Ishikawa (cell line): Measurements from ENCODE around the gene C12orf57.

Experiments used
- CEBPB ChIP-seq: IDR thresholded peaks from 2 replicates; pipeline ENCODE4 v1.6.1; 2012
- CREB1 ChIP-seq: IDR thresholded peaks from 2 replicates; pipeline ENCODE4 v1.6.1; 2012; ENCODE audit warnings: low read depth
- EGR1 ChIP-seq: IDR thresholded peaks from 2 replicates; pipeline ENCODE4 v1.6.1; 2012
- EP300 ChIP-seq: IDR thresholded peaks from 2 replicates; pipeline ENCODE4 v1.6.1; 2012; ENCODE audit warnings: borderline replicate concordance
- FOXM1 ChIP-seq: IDR thresholded peaks from 2 replicates; pipeline ENCODE4 v1.6.1; 2012; ENCODE audit warnings: low read depth, borderline replicate concordance
- NFIC ChIP-seq: IDR thresholded peaks from 2 replicates; pipeline ENCODE4 v1.6.1; 2012
- RAD21 ChIP-seq: IDR thresholded peaks from 2 replicates; pipeline ENCODE4 v1.6.1; 2012; ENCODE audit warnings: low read depth
- REST ChIP-seq: IDR thresholded peaks from 2 replicates; pipeline ENCODE4 v1.6.1; 2012; ENCODE audit warnings: low read depth, mild to moderate bottlenecking
- TAF1 ChIP-seq: IDR thresholded peaks from 2 replicates; pipeline ENCODE4 v1.6.1; 2012; ENCODE audit warnings: low read depth, mild to moderate bottlenecking
- TCF12 ChIP-seq: IDR thresholded peaks from 2 replicates; pipeline ENCODE4 v1.6.1; 2012; ENCODE audit warnings: low read depth
- TEAD4 ChIP-seq: IDR thresholded peaks from 2 replicates; pipeline ENCODE4 v1.6.1; 2012
- USF1 ChIP-seq: IDR thresholded peaks from 2 replicates; pipeline ENCODE4 v1.6.1; 2012
- YY1 ChIP-seq: IDR thresholded peaks from 2 replicates; pipeline ENCODE4 v1.6.1; 2012; ENCODE audit warnings: low read depth
- ZBTB7A ChIP-seq: IDR thresholded peaks from 2 replicates; pipeline ENCODE4 v1.6.1; 2012; ENCODE audit warnings: low read depth
- TF ChIP-seq, protein P1 (sequence below): IDR thresholded peaks from 2 replicates; pipeline ENCODE4 v1.6.1; 2012

C12orf57 gene

GRCh38 chr12:6916426-6917200 lies 27.2 kb upstream of the C12orf57 start:
- TF ChIP-seq NFIC (no peak), FOXM1 (no peak), TCF12 (no peak), RAD21 (no peak), ZBTB7A (no peak), EP300 (no peak), REST (no peak), CEBPB (no peak), CREB1 (no peak), EGR1 (no peak), TAF1 (no peak), USF1 (no peak), YY1 (no peak), TEAD4 (no peak)
- TF ChIP-seq, protein P1, sequence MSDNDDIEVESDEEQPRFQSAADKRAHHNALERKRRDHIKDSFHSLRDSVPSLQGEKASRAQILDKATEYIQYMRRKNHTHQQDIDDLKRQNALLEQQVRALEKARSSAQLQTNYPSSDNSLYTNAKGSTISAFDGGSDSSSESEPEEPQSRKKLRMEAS = no peak

DNA sequence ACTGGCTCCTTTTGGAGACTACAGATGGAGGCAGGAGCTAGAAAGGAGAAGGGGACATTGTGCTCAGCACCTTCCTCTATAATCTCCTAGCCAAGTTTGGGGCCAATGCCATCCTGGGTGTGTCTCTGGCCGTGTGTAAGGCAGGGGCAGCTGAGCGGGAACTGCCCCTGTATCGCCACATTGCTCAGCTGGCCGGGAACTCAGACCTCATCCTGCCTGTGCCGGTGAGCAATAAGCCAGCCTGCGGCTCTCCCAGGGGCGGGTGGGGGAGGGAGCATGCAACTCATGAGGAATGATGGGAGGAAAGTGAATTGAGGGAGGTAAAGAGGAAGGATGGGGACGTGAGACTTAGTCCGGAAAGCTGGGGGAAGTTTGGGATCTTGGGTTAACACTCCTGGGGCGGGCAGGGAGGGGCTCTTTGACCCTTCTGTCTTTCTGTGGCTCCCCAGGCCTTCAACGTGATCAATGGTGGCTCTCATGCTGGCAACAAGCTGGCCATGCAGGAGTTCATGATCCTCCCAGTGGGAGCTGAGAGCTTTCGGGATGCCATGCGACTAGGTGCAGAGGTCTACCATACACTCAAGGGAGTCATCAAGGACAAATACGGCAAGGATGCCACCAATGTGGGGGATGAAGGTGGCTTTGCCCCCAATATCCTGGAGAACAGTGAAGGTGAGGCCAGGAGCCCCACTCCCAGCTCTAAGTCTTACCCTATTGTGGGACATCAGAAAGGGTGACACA lies 26.2 kb upstream of the C12orf57 start:
- TF ChIP-seq YY1 = no peak

GRCh38 chr12:6919588-6919987 lies 24.2 kb upstream of the C12orf57 start:
- TF ChIP-seq, protein P1 = no peak
- TF ChIP-seq CEBPB (no peak), RAD21 (no peak), USF1 (no peak), REST (no peak), YY1 (no peak), EGR1 (no peak), FOXM1 (no peak), CREB1 (no peak), TCF12 (no peak), EP300 (no peak), TAF1 (no peak), TEAD4 (no peak), ZBTB7A (no peak), NFIC (no peak)

DNA sequence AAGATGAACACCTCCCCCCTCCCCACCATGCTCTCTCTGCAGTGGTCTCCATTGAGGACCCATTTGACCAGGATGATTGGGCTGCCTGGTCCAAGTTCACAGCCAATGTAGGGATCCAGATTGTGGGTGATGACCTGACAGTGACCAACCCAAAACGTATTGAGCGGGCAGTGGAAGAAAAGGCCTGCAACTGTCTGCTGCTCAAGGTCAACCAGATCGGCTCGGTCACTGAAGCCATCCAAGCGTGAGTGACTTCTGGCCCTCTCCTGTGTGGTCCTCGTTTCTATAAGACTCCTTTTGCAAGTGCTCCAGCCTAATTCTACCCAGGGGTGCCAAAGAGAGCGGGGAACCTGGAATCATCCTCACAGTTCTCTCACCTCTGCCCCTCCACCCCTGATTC lies 22.3 kb upstream of the C12orf57 start:
- TF ChIP-seq CEBPB (no peak), ZBTB7A (no peak), TCF12 (no peak), EP300 (no peak), NFIC (no peak), USF1 (no peak), REST (no peak), YY1 (no peak), CREB1 (no peak)
